ENCODE data around the gene PSMC4.

The PSMC4 gene

DNA sequence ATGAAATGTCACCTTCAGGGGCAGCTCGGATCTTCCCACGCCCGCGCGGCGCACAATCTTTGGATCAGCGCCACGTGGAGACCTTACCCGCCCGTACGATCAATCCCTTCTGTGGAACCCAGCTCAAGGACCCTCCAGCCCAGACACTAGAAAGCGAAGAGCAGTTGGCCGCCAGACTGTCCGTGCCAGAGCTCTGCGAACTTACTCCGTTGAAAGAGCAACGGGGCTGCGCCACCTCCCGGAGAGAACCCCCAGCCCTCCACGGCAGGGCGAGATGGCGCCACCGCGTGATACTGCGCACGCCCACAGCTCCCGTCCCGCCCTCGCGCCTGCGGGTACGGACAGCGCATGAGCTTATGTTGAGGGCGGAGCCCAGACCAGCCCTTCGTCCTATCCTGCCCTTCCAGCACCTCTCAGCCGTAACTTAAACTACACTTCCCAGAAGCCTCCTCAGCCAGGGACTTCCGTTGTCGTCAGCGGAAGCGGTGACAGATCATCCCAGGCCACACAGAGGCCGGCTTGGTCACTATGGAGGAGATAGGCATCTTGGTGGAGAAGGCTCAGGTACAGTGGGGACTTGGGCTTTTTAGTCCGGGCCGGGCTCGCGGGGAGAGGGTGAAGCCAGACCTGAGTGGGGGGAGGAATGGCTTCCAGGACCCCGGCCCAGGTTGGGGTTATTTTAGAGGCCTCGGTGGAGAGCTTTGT, at the start of gene PSMC4:
Gene PSMC4 (plus strand): TSS at position 491 of the 705 bp plus-strand sequence. CDS start 38 bp downstream, at position 529.
- peaks cover 43% of the 10 kb centered on the region for H3K4me1 Mint-ChIP-seq (ENCODE audit: low read depth)
- H3K36me3 Mint-ChIP-seq (ENCODE audit: low read depth) = peaks cover 39% of the 10 kb centered on the region
- peak within 1 kb of the TSS; percentile 98 for H3K27ac Mint-ChIP-seq
- no peaks in the 10 kb centered on the region for H3K9me3 Mint-ChIP-seq
- peak within 1 kb of the TSS; percentile 97 for H3K4me3 Mint-ChIP-seq
- H3K27me3 Mint-ChIP-seq (ENCODE audit: low read depth) = no peaks in the 10 kb centered on the region

DNA sequence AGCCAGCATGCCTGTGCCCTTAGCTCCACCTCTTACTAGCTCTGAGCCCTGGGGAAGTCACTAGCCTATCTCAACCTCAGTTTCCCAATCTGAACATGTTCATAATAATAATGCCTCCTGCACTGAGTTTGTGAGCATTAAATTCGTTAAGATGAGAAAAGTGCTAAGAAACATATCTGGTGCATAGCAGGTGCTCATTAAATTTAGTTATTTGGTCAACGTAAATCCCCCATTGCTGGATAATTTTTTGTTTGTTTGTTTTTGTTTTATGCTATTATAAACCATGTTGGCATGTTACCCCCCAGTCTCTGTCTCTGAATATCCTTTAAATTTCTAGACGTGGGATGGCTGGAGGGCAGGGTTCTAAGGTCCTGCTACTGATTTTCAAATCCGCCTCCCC, 47.1 kb upstream of the PSMC4 start:
- H3K4me3 Mint-ChIP-seq = no peak overlapping the region

DNA sequence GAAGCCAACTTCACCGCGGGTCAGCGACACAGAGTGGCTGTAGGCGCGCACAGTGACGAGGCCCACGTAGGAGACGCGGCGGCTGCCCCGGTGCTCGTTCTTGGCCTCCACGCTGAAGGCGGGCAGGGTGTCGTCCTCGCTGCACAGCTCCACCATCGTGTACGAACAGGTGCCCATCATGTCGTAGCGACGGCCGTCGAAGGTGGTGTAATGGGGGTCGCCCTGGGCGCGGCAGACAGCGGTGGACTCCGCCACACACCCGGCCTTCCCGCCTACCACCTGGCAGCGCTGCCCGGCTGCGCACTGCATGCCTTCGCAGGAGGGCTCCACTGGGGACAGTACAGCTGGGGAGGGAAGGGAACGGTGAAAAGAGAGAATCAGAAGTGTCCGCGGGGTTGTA, 46.6 kb upstream of the PSMC4 start:
- Mint-ChIP-seq H3K4me1 (ENCODE audit: low read depth) (peaks cover 5% of the 10 kb centered on the region), H3K36me3 (ENCODE audit: low read depth) (no peaks in the 10 kb centered on the region), H3K4me3 (no peak overlapping the region), H3K27ac (no peak overlapping the region), H3K9me3 (no peaks in the 10 kb centered on the region), H3K27me3 (ENCODE audit: low read depth) (no peaks in the 10 kb centered on the region)

More for the DNA sequence above, 47.1 kb upstream of the PSMC4 start:
- no peaks in the 10 kb centered on the region for H3K27me3 Mint-ChIP-seq (ENCODE audit: low read depth)
- peaks cover 5% of the 10 kb centered on the region for H3K4me1 Mint-ChIP-seq (ENCODE audit: low read depth)
- no peaks in the 10 kb centered on the region for H3K36me3 Mint-ChIP-seq (ENCODE audit: low read depth)
- H3K9me3 Mint-ChIP-seq = no peaks in the 10 kb centered on the region
- H3K27ac Mint-ChIP-seq = no peak overlapping the region

DNA sequence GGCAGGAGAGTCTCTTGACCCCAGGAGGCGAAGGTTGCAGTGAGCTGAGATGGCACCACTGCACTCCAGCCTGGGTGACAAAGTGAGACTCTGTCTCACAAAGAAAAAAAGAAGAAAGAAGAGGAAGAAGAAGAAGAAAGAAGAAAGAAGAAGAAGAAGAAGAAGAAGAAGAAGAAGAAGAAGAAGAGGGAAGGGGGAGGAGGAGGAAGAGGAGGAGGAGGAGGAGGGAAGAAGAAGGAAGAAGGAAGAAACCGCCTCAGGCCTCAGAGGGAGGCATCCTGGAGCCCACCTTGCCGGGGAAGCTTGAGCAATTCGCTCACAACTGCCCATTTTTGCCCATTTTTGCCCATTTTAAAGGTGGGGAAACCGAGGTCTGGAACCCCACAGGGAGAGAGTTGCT, 46.0 kb upstream of the PSMC4 start:
- Mint-ChIP-seq H3K4me1 (ENCODE audit: low read depth) (peaks cover 5% of the 10 kb centered on the region), H3K27ac (no peak overlapping the region), H3K36me3 (ENCODE audit: low read depth) (no peaks in the 10 kb centered on the region), H3K4me3 (no peak overlapping the region), H3K27me3 (ENCODE audit: low read depth) (peaks cover 5% of the 10 kb centered on the region), H3K9me3 (no peaks in the 10 kb centered on the region)

DNA sequence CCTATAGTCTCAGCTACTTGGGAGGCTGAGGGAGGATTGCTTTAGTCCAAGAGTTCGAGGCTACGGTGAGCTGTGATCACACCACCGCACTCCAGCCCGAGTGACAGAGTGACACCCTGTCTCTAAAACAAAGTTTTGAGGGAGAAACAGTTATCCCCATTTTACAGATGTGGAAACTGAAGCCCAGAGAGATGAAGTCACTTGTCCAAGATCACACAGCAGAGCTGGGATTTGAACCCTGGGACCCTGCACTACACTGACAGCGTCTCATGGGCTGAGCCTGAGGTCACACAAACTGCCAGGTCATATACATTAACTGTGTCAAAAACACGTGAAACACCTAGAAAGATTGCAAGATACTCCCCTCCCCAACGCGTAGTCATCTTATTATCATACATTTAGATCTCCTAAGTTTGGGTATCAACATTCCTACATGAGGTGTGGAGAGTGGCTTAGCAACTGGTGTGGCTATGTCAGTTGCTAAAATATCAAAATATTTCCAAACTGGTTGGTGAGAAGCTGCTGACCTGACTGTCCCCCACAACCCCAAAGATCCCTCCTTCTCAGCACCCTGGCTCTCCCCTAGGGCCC, 44.7 kb upstream of the PSMC4 start:
- Mint-ChIP-seq H3K27ac (no peak overlapping the region), H3K4me1 (ENCODE audit: low read depth) (peaks cover 5% of the 10 kb centered on the region), H3K4me3 (no peak overlapping the region), H3K27me3 (ENCODE audit: low read depth) (peaks cover 9% of the 10 kb centered on the region), H3K36me3 (ENCODE audit: low read depth) (no peaks in the 10 kb centered on the region), H3K9me3 (no peaks in the 10 kb centered on the region)

DNA sequence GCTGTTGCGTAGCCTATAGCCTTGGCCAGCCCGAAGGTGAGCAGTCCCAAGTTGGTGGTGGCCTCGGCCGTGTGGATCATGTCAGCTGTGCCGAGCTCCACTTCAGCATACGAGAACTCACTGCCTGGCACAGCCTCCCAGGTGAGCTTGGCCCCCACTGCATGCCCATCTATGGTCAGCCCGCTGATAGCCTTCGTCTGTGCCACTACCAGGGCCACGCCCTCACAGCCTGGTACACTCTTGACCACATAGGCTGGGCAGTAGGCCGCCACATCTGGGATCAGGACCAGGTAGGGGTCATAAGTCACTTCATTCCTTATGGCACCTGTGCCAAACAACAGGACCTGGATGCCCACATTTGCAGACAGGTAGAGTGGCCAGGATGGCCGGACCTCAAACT, 43.9 kb upstream of the PSMC4 start:
- peaks cover 7% of the 10 kb centered on the region for H3K4me1 Mint-ChIP-seq (ENCODE audit: low read depth)
- H3K27me3 Mint-ChIP-seq (ENCODE audit: low read depth) = peaks cover 9% of the 10 kb centered on the region

DNA sequence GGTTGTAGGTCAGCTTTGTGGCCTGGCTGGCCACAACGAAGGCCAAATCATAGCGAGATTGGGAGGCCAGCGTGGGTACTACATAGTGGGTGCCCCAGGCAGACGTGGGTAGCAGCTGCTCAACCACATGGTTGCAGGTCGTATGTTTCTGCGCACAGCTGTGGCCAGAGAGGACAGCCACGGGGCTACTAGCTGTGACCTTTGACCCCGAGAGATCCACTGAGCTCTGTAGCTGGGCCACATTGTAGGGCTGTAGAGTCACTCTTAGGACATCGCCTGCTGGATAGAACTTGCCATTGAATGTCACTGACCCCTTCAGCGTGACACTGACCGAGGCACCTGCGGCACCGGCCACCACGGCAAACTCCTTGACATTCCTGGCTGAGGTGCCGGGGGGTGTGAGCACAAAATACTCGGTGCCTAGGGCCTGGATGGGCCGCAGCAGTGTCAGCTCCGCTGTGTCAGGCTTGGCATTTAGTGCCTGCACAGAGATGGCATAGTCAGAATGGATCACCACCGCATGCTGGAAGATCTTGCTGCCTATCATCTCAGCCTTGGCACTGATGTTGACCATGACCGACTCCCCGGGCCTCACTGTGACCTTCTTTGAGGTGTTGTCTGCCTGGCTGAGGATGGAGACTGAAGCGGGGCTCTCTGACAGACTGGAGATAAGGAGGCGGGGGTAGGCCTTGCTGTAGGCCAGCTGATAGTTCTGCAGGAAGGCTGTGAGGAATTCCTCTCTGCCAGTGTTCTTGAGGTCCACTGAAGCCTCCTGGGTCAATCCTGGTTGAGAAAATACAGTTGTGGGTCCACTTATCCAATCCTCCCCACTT, 43.2 kb upstream of the PSMC4 start:
- peak overlapping the region; percentile 39 for H3K27ac Mint-ChIP-seq
- H3K36me3 Mint-ChIP-seq (ENCODE audit: low read depth) = peaks cover 2% of the 10 kb centered on the region
- H3K27me3 Mint-ChIP-seq (ENCODE audit: low read depth) = peaks cover 9% of the 10 kb centered on the region
- H3K4me1 Mint-ChIP-seq (ENCODE audit: low read depth) = peaks cover 7% of the 10 kb centered on the region
- H3K9me3 Mint-ChIP-seq = no peaks in the 10 kb centered on the region
- no peak overlapping the region for H3K4me3 Mint-ChIP-seq

More for the DNA sequence above, 43.9 kb upstream of the PSMC4 start:
- H3K36me3 Mint-ChIP-seq (ENCODE audit: low read depth) = peaks cover 2% of the 10 kb centered on the region
- no peak overlapping the region for H3K27ac Mint-ChIP-seq
- no peak overlapping the region for H3K4me3 Mint-ChIP-seq
- H3K9me3 Mint-ChIP-seq = no peaks in the 10 kb centered on the region

DNA sequence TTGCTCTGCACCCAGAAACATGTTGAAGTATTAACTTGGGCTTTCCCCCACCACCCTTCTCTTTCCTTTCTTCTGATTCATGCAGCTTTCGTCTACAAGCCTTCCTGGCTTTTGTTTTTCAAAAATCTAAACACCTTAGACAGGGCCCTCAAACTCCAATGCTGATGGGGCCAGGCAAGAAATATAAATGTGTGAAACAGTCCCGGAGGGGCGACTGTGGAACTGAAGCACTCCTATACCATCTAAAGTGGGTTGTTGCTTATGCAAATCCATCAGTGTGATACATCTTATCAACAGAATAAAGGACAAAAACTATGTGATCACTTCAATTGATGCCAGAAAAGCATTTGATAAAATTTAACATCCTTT, 42.6 kb upstream of the PSMC4 start:
- H3K4me3 Mint-ChIP-seq = no peak overlapping the region
- H3K27ac Mint-ChIP-seq = peak overlapping the region; percentile 39
- peaks cover 9% of the 10 kb centered on the region for H3K27me3 Mint-ChIP-seq (ENCODE audit: low read depth)
- no peaks in the 10 kb centered on the region for H3K9me3 Mint-ChIP-seq
- H3K36me3 Mint-ChIP-seq (ENCODE audit: low read depth) = peaks cover 2% of the 10 kb centered on the region
- H3K4me1 Mint-ChIP-seq (ENCODE audit: low read depth) = peaks cover 7% of the 10 kb centered on the region

DNA sequence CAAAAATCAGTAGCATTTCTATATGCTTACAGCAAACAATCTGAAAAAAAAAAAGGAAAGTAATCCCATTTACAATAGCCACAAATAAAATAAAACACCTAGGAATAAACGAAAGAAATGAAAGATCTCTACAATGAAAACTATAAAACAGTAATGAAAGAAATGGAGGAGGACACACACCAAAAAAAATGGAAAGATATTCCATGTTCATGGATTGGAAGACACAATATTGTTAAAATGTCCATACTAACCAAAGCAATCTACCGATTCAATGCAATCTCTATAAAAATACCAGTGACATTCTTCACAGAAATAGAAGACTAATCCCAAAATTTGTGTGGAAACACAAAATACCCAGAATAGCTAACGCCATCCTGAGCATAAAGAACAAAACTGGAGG, 41.2 kb upstream of the PSMC4 start:
- Mint-ChIP-seq H3K27ac (no peak overlapping the region), H3K4me3 (no peak overlapping the region), H3K9me3 (no peaks in the 10 kb centered on the region), H3K27me3 (ENCODE audit: low read depth) (peaks cover 9% of the 10 kb centered on the region), H3K4me1 (ENCODE audit: low read depth) (peaks cover 14% of the 10 kb centered on the region), H3K36me3 (ENCODE audit: low read depth) (peaks cover 8% of the 10 kb centered on the region)

DNA sequence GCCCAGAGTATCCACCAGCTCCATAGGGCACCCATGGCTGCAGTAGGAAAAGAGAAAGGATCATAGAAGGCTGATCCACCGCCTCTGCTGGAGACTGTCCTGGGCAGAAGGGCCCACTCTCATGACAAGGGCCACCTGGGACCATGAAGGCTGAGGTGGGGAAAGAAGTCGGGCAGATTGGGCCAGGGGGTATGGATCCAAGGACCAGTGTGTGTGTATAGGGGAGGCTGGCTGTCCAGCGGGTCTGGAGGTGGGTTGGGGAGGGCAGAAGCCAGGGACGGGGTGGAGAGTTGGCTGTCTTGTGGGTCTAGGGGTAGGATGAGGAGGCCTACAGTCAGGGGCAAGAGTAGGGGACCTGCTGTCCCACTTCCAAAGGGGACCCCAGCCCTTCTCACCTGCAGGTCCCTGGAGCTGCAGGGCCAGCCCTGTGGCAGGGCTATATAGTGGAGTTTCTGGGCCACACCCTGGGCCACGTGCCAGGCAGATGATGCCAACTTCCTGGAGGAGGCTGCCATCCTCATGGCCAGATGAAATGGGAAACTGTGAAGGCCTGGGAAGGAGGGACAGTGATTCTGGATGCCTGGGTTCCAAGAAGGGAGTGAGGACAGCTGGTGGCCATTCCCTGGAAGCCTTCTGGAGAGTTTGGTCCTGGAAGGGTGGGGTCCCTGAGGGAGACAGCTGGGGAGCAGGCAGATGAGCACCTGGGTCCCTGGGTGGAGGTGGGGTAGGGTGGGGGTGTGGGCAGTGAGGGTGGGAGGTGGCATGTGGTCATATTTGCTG, 36.2 kb upstream of the PSMC4 start, which contains the start of gene FCGBP:
Gene FCGBP (minus strand): TSS at position 51 of the 780 bp plus-strand sequence.
- peaks cover 7% of the 10 kb centered on the region for H3K27me3 Mint-ChIP-seq (ENCODE audit: low read depth)
- H3K4me3 Mint-ChIP-seq = peak within 1 kb of the TSS; percentile 12
- peaks cover 9% of the 10 kb centered on the region for H3K9me3 Mint-ChIP-seq
- peaks cover 43% of the 10 kb centered on the region for H3K4me1 Mint-ChIP-seq (ENCODE audit: low read depth)
- peak within 1 kb of the TSS; percentile 86 for H3K27ac Mint-ChIP-seq
- H3K36me3 Mint-ChIP-seq (ENCODE audit: low read depth) = peaks cover 12% of the 10 kb centered on the region

DNA sequence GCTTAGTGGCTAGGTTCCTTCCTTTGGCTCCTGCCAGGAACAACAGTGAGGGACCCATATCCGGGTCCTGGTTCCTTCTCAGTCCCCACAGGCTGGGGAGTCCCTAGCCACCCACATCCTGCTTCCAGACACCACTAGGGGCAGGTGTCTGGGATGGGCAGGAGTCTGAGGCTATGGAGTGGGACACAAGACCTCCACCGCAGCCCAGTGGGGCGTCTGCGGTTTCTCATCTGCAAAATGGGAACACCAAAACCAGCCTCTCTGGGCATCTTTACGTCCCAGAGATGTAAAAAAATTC, 35.7 kb upstream of the PSMC4 start:
- H3K27me3 Mint-ChIP-seq (ENCODE audit: low read depth) = peaks cover 1% of the 10 kb centered on the region
- peaks cover 13% of the 10 kb centered on the region for H3K9me3 Mint-ChIP-seq
- no peak overlapping the region for H3K4me3 Mint-ChIP-seq
- H3K27ac Mint-ChIP-seq = peak overlapping the region; percentile 86
- H3K4me1 Mint-ChIP-seq (ENCODE audit: low read depth) = peaks cover 45% of the 10 kb centered on the region
- peaks cover 15% of the 10 kb centered on the region for H3K36me3 Mint-ChIP-seq (ENCODE audit: low read depth)

DNA sequence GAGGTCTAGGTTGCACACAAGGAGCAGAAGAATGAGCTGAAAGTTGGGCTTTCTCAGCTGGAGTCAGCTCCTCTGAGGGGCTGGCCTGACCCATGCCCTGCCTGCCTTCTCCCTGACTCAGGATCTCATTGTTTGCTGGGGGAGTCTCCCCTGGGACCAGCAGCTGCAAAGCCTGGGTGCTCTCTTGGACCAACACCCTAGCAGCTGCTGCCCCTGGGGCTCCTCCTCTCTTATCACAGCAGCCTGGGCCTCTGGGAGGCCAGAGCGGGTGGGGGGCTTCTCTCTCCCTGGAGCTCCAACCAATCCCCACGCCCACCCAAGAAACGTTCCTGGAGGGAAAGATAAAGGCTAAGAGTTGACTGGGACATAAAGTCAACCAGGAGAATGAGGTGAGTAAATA, 34.9 kb upstream of the PSMC4 start:
- Mint-ChIP-seq H3K4me3 (peak overlapping the region; percentile 29), H3K36me3 (ENCODE audit: low read depth) (peaks cover 22% of the 10 kb centered on the region), H3K27ac (peak overlapping the region; percentile 86), H3K4me1 (ENCODE audit: low read depth) (peaks cover 53% of the 10 kb centered on the region), H3K9me3 (peaks cover 20% of the 10 kb centered on the region), H3K27me3 (ENCODE audit: low read depth) (no peaks in the 10 kb centered on the region)

DNA sequence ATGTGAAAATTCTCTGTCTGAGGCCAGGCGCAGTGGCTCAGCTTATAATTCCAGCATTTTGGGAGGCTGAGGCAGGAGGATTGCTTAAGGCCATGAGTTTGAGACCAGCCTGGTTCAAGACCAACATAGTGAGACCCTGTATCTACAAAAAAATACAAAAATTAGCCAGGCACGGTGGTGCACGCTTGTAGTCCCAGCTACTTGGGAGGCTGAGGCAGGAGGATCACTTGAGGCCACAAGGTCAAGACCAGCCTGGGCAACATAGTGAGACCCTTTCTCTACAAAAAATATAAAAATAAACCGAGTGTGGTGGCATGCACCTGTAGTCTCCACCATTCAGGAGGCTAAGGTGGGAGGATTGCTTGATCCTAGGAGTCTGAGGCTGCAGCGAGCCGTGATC, 34.3 kb upstream of the PSMC4 start:
- H3K27ac Mint-ChIP-seq = peak overlapping the region; percentile 86
- peaks cover 59% of the 10 kb centered on the region for H3K4me1 Mint-ChIP-seq (ENCODE audit: low read depth)
- H3K36me3 Mint-ChIP-seq (ENCODE audit: low read depth) = peaks cover 22% of the 10 kb centered on the region
- H3K4me3 Mint-ChIP-seq = peak overlapping the region; percentile 16
- peaks cover 20% of the 10 kb centered on the region for H3K9me3 Mint-ChIP-seq
- no peaks in the 10 kb centered on the region for H3K27me3 Mint-ChIP-seq (ENCODE audit: low read depth)

DNA sequence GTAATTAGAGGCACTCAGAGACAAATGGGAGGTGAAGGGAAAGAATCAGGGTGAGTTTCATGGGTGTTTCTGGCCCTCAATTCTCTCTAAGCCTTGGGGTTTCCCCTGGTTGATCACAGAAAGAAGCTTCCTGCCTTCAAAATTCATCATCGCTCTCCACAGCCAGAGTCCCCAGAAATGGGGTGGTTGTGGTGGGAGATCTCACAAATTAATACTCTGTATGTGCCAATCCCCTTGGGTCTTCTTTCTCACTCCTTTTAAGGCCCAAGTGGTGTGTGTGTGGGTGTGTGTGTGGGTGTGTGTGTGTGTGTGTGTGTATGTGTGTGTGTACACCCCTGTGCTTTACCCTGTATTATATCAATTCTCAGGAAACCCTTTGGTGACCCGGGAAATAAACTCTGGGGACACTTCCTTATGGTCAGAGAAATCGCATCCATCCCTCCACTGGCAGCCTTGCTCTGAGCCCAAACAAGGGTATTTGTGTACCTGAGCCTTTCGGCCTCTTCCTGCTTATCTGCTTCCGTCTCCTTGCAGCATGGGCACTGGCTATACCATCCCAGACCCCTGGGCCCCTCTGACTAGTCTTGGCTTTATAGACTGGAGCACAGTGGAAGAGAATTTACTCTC, 33.8 kb upstream of the PSMC4 start:
- peaks cover 63% of the 10 kb centered on the region for H3K4me1 Mint-ChIP-seq (ENCODE audit: low read depth)
- peaks cover 22% of the 10 kb centered on the region for H3K36me3 Mint-ChIP-seq (ENCODE audit: low read depth)

More for the DNA sequence above, 33.8 kb upstream of the PSMC4 start:
- peak overlapping the region; percentile 86 for H3K27ac Mint-ChIP-seq
- H3K27me3 Mint-ChIP-seq (ENCODE audit: low read depth) = no peaks in the 10 kb centered on the region
- H3K4me3 Mint-ChIP-seq = peak overlapping the region; percentile 16
- H3K9me3 Mint-ChIP-seq = peaks cover 20% of the 10 kb centered on the region

Measured in T-helper 1 cell treated with Interleukin-12 subunit alpha and Interleukin-12 subunit beta and Interleukin-4 antibody, amounts not matched to agents 30 μg/mL and 1 μg/mL, for 36 hours (primary cell).